ENCODE data around the gene MSRB1. TPM values are rescaled to one million over a fixed set of nuclear protein-coding genes. Genes with fewer than 3 reads are reported as not detected.

The MSRB1 gene
- polyA plus RNA-seq, 3 donors = 62.1 to 73.9 (median 67.3) TPM

- DNase-seq (ENCODE audit: extremely low read depth in 1 of 11, low read depth in 9 of 11, low spot score in 4 of 11) = no peak
These were observed 39.0 kb upstream of the MSRB1 start for GRCh38 chr16:1982013-1982433.

GRCh38 chr16:1981398-1981836, 38.4 kb upstream of the MSRB1 start, which contains the start of gene NOXO1:
TSS of gene NOXO1 (minus strand) at chr16:1981469. CDS start at chr16:1981179, 290 bp downstream.
- DNase-seq (ENCODE audit: extremely low read depth in 1 of 11, low read depth in 9 of 11, low spot score in 4 of 11) = no peak

- DNase-seq (ENCODE audit: extremely low read depth in 1 of 11, low read depth in 9 of 11, low spot score in 4 of 11) = no peak
These were observed 37.7 kb upstream of the MSRB1 start for GRCh38 chr16:1980770-1981087.

DNA sequence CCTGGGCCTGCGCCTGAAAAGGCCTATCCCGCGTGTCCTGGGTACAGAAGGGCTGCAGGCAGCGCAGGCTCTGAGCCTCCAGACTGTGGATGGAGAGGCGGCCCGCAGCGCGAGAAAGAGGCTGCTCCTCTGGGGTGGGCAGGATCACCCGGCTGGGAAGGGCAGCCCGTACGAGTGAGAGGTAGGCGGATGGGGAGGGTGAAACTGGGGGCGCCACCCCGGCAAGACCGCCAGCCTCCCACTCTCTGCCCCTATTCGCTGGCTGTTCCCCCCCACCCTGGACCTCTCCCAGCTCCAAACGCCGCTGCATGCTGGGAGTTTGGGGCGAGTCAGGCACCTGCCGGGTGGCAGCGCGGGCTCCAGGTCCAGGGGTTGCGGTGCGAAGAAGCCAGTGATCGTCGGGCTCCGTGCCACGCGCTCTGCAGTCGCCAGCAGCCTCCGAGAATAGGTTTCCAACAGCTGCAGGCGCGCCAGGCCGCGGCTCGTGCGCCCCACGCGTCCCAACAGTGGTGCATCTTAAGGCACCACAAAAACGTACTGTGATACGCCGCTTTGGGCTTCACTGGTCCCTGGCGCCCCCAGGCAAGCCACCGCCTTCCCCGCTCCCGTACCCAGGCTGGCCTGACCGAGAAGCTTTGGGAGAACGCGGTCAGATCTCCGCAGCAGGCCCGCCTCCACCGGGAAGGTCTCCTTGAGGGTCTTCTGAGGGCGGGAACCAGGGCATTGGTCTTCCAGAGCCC, 37.2 kb upstream of the MSRB1 start:
- no peak for DNase-seq (ENCODE audit: extremely low read depth in 1 of 11, low read depth in 9 of 11, low spot score in 4 of 11)

- DNase-seq (ENCODE audit: extremely low read depth in 1 of 11, low read depth in 9 of 11, low spot score in 4 of 11) = no peak
These were observed 36.5 kb upstream of the MSRB1 start for GRCh38 chr16:1979271-1980029.

DNA sequence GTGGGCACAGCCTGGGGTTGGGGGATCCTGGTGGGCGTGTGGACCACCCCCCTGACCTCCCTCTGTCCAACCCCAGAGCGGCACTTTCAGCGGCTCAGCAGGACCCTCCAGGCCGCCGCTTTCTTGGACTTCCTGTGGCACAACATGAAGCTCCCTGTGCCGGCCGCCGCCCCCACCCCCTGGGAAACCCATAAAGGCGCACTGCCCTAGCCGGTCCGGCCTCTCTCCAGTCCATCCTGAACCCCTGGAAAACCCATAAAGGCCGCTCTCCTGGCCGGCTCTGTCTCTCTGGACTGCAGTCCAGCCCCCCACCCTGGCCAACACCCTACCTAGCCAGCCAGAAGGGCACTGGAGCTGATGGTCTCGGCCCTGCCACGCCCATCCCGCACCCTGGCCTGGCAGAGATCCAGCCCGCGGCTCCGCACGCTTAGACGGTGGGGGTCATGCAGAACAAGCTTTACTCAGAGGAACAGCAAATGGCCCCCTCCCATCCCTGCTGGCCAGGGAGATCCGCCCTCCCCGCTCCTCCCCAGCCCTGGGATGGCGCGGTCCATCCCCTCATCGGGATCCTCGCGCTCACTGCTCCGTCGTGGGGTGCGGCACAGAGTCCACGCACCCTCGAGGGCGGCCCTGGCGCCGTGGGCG, 35.6 kb upstream of the MSRB1 start:
- no peak for DNase-seq (ENCODE audit: extremely low read depth in 1 of 11, low read depth in 9 of 11, low spot score in 4 of 11)

DNA sequence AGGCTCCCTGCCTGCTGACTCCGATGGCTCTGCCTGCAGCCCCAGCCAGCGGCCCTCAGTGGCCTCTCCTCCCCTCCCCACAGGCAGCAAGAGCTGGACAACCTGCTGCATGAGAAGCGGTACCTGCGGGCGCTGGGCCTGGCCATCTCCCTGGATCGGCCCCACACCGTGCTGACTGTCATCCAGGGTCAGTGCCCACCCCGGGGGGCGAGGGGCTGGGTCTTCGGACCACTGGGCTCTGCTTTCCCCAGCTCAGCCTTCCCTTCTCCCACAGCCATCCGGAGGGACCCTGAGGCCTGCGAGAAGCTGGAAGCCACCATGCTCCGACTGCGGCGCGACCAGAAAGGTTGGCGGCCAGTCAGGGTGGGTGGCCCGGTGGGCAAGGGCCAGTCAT, 34.9 kb upstream of the MSRB1 start:
- DNase-seq (ENCODE audit: extremely low read depth in 1 of 11, low read depth in 9 of 11, low spot score in 4 of 11) = no peak

DNA sequence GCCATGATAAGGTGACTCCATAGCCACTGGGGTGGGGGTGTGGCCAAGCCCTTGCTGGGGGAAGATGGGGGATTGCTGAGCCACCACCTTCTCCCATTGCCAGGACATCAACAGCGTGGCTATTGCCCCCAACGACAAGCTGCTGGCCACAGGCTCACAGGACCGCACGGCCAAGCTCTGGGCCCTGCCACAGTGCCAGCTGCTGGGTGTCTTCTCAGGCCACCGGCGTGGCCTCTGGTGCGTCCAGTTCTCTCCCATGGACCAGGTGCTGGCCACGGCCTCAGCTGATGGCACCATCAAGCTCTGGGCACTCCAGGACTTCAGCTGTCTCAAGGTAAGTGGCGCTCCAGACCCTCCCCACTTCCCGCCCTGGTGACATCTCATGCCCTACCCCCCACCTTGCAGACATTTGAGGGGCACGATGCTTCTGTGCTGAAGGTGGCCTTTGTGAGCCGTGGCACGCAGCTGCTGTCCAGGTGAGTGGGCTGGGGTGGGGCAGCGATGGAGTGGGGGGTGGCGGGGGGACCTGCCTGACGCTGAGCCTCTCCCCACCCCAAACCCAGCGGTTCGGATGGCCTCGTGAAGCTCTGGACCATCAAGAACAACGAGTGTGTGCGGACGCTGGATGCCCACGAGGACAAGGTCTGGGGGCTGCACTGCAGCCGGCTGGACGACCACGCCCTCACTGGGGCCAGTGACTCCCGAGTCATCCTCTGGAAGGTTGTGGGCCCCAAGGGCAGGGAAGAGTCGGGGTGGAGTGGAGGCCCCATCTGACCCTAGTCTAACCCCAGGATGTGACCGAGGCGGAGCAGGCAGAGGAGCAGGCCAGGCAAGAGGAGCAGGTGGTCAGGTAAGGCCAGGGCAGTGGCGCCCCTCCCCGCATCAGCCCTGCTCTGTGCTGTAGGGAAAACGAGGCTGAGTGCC, 34.2 kb upstream of the MSRB1 start:
- no peak for DNase-seq (ENCODE audit: extremely low read depth in 1 of 11, low read depth in 9 of 11, low spot score in 4 of 11)

DNA sequence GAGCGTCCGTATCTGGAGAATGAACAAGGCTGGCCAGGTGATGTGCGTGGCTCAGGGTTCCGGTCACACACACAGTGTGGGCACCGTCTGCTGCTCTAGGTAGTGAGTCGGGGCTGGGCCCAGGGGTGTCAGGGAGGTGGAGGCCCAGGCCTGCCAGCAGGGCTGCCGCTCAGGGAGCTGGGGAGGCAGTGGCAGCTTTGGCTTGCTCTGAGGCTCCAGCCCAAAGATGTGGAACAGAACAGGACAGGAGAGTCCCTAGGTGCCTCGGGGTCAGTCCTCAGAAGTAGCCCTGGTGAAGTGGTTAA, 33.2 kb upstream of the MSRB1 start:
- no peak for DNase-seq (ENCODE audit: extremely low read depth in 1 of 11, low read depth in 9 of 11, low spot score in 4 of 11)

DNA sequence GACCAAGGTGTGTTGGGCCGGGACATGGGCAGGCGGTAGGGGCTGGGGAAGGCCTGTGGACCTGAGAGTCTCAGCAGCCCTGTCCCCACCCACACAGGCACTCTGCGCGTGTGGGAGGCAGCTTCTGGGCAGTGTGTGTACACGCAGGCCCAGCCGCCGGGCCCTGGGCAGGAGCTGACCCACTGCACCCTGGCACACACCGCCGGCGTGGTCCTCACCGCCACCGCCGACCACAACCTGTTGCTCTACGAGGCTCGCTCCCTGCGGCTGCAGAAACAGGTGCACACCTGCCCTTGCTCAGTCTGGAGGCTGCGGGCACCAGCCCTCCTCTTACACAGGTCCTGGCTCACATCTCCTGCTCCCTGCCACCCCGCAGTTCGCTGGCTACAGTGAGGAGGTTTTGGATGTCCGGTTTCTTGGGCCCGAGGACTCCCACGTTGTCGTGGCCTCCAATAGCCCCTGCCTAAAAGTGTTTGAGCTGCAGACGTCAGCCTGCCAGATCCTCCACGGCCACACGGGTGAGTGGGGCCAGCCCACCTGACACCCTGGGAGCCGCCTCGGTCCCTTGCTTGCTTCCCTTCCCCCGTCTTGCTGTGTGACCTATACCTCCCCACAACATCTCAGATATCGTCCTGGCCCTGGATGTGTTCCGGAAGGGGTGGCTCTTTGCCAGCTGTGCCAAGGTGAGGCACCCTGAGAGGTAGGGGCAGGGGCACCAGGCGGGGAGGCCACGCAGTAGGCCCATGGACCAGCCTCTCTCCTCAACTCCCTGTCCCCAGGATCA, 32.6 kb upstream of the MSRB1 start:
- DNase-seq (ENCODE audit: extremely low read depth in 1 of 11, low read depth in 9 of 11, low spot score in 4 of 11) = no peak

GRCh38 chr16:1974157-1975070, 31.4 kb upstream of the MSRB1 start:
- DNase-seq (ENCODE audit: extremely low read depth in 1 of 11, low read depth in 9 of 11, low spot score in 4 of 11) = no peak

DNA sequence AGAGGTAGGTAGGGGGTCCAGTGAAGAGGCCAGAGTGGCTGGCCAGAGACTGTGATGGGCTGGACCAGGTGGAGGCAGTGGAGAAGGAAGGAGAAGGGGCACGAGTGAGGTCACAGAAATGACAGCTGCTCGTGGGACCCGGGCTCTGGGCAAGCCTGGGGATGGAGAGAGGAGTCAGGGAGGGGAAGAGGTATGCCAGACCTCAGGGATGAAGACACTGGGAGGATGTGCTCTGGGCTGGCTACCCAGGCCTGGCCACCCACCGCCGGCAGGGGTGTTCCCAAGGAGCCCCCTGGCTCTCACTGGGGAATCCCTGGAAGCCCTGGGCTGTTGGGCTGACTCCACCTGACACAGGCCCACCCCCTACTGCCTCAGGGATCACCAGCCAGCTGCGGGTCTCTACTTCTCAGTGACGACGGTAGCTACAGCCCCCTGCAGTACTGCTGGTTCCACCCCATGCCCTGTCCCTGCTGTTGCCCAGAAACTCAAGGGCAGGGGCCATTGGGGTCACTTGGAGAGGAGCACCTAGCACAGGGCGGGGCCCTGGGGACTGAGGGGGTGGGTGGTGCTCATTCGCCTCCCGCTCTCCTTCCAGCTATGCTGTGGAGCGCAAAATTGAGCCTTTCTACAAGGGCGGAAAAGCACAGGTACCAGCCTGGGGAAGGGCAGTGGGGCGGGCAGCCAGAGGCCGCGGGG, 30.6 kb upstream of the MSRB1 start:
- DNase-seq (ENCODE audit: extremely low read depth in 1 of 11, low read depth in 9 of 11, low spot score in 4 of 11) = no peak

- DNase-seq (ENCODE audit: extremely low read depth in 1 of 11, low read depth in 9 of 11, low spot score in 4 of 11) = no peak
These were observed 29.5 kb upstream of the MSRB1 start for GRCh38 chr16:1972490-1972877.

DNA sequence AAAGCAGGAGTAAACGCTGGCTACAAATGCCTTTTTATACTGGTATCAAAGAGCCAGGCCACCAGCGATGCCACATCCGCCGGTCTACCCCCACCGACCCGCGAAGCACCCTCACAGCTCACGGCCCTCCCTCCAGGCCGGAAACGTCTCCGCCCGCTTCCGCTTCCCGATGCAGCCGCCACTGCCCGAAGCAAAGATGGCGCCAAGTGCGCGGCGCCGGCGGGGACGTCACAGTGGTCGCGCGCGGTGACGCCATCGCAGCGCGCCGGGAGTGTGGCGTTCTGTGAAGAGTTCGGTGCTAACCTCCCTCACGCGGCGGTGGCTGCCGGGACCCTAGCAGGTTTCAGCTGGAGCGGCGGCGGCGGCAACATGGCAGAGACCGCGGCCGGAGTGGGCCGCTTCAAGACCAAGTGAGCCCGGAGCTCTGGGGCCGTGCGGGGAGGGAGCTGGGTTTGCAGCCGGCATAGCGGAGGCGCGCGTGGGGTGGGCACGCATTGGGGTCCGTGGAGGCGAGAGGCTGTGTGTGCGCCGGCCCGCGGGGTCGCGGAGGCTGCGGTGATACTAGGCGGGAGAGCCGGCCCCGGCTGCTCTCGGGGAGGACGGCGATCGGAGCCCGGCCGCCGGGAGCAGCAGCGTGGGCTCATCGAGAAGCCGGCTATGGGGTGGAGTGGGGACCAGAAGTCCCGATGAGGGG, 28.9 kb upstream of the MSRB1 start, which contains the start of gene TBL3:
Gene TBL3 (plus strand): TSS at position 258 of the 694 bp plus-strand sequence. CDS start 112 bp downstream, at position 370.
- peak; percentile 83 to 93 (median 90) for DNase-seq (ENCODE audit: extremely low read depth in 1 of 11, low read depth in 9 of 11, low spot score in 4 of 11)

- DNase-seq (ENCODE audit: extremely low read depth in 1 of 11, low read depth in 9 of 11, low spot score in 4 of 11) = no peak
These were observed 25.4 kb upstream of the MSRB1 start for GRCh38 chr16:1968146-1968953.
